Endometrial microvascular endothelial cells (primary cell): ENCODE data around the gene MRPL28. TPM values are rescaled to one million over a fixed set of nuclear protein-coding genes. Genes with fewer than 3 reads are reported as not detected.

Experiments used
- in situ Hi-C: cut with HindIII; loops from 2 replicates; pipeline ENCODE4 v1.10.0; 2017; ENCODE audit warnings: low sequenced_read_pairs, low pct_unique_long_range_greater_than_20kb; ENCODE audit errors: inconsistent ontology term
- total RNA-seq: library from RNA; depleted of rRNA; stranded (reverse); fragments of >200 nt; gene quantifications from one replicate; pipeline ENCODE4 v1.2.3, GENCODE V29; 2015; ENCODE audit errors: inconsistent ontology term

The MRPL28 gene
- total RNA-seq, 1 donor from 2014 or later: 153 TPM

- in situ Hi-C loops: no loop called here
Measured at GRCh38 chr16:376817-377418, 6.6 kb upstream of the MRPL28 start.

GRCh38 chr16:375927-376816, 5.8 kb upstream of the MRPL28 start:
- in situ Hi-C loops: no loop called here

GRCh38 chr16:375212-375611, 4.9 kb upstream of the MRPL28 start:
- in situ Hi-C loops: no loop called here

DNA sequence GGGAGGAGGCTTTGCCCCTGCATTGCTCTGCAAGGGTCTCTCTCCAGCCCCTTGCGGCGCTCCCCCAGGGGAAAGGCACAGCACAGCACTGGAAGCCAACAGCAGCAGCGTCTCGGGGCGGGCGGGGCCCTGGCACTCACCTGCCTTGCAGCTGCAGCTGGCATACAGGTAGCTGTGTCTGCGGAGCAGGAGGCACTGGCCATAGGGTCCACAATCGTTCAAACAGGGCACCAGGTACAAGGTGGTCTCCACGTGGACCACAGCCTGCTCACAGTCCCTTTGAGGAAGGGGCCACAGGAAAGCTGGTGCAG, 4.2 kb upstream of the MRPL28 start:
- in situ Hi-C loops: no loop called here

DNA sequence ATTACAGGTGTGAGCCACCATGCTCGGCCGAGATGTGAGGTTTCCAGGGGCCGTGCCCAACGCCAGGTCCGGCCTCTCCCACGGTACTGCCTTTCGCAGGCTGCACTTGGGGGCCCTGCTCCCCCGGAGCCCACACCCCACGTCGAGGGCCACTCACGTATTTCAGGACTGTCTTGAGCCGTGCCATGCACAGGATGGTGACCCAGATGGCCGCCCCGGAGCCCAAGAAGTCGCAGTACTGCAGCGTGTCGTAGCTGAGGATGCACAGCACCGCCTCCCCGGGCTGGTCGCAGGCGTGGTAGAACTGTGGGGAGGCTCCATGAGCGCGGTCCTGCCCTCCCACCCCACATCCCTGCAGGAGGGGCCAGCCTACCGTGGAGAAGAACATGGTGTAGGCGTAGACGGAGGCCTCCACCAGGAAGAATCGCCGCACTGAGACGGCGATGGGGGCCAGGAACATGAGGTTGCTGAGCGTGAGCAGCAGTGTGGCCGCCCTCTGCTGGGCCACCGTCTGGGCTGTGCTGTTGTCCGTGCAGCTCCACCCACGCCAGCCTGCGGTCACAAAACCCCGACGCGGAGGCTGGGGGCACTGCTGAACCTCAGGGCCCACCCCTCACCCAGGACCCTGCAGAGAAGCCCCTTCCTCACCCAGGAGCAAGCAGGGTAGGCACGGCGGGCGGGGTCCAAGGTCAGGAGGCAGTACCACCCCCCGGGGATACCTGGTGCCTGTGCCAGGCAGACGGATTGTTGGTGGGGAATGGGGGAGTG, 3.7 kb upstream of the MRPL28 start:
- in situ Hi-C loops: no loop called here

- in situ Hi-C loops: no loop called here
Measured at GRCh38 chr16:373020-373598, 2.8 kb upstream of the MRPL28 start.

DNA sequence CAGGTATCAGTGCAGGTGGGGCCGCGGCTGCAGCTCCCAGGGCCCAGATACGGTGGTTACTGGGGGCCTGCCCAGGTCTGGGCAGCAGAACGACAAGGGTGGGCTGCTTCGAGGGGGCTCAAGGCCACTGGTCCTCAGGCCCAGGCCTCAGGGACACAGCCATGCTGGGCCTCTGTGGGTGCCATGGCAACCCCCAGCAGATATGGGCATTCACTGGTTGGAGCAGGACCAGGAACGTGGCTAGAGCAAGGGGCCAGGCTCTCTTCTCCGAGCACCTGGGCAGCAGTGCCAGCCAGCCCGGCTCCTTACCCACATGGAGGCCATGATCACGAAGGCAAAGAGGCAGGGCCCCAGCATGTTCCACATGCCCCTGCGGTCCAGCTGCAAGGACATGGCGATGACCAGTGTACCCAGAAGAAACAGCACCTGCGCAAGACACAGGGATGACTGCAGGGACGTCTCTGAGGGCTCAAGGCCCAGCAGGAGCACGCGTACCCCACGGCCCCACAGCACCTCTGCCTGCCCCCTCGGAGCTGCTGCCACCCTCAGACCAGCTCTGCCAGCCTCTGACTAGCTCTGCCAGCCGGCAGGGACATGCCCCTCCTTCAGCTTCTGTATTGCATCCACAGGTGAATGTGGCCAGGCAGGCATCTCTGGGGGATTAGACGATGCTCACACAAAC, 2.1 kb upstream of the MRPL28 start:
- in situ Hi-C loops: no loop called here

GRCh38 chr16:371515-372301, 1.4 kb upstream of the MRPL28 start:
- in situ Hi-C loops: no loop called here

GRCh38 chr16:370979-371514, 709 bp upstream of the MRPL28 start:
- in situ Hi-C loops: no loop called here

DNA sequence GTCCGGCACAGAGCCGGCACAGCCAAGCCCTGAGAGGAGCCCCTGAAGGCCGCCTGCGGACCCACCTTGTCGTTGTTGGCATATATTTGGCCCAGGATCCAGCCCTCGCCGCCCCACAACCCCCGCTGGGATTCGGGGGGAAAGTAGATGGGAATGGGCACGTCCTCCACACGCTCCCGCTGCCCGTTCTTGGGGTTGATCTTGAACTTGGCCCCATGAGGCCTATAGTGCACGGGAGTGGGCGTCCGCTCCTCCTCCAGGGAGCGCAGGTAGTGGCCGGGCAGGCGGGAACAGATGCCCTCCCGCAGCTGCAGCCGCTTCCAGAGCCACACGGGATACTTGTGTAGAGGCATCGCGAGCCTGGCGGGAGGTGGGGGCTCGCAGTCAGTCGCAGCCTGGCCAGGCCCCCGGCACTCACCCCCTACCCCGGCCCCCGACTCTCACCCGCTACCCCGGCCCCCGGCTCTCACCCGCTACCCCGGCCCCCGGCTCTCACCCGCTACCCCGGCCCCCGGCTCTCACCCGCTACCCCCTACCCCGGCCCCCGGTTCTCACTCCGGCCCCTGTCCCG, 387 bp downstream of the MRPL28 start:
- in situ Hi-C loops: no loop called here

DNA sequence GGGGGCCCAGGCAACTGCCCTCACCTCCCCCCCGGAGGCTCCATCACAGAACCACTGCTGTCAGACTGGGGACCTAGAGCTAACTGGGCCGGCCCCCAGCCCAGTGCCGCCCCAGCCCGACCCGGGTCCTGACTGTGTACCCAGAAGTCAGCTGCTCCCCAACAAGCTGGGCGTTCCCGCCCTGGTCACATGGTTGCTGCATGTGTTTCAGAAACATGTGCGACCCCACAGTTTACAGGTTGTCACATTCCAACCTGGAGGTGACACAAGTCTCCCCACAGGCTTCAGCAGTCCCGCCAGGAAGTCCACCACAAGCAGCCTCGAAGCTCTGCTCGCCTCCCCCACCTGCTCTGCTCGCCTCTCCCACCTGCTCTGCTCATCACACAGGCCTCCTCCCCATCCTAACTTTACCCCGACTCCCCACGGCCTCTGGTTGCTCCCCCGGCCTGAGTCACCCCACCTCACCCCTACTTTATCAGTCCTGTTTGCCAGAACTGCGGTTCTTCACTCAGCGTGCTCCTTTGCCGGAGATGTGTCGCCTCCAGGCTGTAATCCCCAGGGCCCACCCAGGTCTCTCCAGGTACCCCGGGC, 968 bp downstream of the MRPL28 start:
- in situ Hi-C loops: no loop called here

DNA sequence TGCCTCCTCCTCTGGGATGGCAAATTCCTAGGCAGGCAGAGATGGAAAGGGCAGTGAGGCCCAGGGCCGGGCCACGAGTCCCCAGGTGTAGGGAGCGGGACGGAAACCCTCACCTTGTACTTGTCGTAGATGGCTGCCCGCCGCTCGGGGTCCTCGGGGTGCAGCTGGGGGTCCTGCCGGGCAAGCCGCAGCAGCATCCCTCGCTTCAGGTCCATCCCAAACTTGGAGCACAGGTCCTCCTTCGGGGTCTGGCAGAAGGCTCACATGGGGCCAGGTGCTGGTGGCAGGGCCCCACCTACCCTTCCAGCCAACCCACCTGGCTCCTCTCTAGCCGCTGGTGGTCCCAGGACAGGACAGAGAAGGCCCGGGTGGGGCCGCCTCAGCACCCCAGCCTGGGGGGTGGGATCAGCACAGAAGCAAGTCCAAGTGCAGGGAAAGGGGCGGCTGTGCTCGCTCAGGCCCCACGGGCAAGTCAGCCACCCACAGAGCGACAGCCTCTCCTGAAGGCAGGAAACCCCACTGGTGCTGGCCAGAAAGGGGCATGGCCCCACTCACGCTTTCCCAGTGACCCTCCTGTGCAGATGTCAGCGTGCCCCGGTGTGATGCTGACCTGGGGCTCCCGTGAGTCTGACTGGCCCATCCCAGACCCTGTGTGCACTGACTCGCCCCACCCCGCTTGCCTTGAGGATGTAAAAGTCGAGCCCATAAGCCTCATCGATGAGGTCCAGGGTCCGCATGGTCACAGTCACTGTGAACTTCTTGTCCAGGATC, 1.8 kb downstream of the MRPL28 start:
- in situ Hi-C loops: no loop called here

GRCh38 chr16:367333-367903, 2.9 kb downstream of the MRPL28 start:
- in situ Hi-C loops: no loop called here

- in situ Hi-C loops: no loop called here
Measured at GRCh38 chr16:366476-366875, 3.9 kb downstream of the MRPL28 start.

DNA sequence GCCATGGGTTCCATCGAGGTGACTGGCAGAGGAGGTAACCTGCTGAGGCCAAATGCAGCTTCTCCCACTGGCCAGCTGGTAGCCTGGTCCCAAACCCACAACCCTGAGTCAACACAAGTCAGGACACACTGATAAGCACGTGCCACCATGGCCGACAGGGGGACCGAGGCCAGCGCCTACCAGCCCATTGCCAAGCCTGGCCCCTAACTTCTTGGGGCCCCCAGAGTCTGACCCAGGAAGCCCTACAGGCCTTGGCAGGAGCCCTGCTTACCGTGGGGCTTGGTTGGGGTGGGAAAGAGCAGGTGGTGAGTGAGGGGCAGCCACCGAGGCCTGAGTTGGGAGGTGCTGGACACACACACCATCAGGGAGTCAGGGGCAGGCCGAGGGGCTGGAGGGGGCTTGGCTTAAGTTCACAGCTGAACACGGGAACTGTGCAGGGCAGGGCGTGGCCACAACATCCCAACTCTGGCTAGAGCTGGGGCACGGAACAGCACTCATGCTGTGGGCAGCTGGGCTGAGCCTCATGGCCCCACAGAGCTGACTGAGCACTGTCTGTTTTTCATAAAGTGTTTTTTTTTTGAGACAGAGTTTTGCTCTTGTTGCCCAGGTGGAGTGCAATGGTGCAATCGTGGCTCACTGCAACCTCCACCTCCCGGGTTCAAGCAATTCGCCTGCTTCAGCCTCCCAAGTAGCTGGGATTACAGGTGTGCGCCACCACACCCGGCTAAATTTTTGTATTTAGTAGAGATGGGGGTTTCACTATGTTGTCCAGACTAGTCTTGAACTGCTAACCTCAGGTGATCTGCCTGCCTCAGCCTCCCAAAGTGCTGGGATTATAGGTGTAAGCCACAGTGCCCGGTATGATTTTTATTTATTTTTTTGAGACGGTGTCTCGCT, 5.5 kb downstream of the MRPL28 start:
- in situ Hi-C loops: no loop called here
